Embryonic facial prominence (tissue), 1 donor: ENCODE measurements around the gene NFKB1.

ENCODE experiments used
- DNase-seq: peaks from one replicate; pipeline ENCODE4 v3.0.0-alpha.2; 2016; ENCODE audit errors: extremely low spot score

Gene NFKB1

DNA sequence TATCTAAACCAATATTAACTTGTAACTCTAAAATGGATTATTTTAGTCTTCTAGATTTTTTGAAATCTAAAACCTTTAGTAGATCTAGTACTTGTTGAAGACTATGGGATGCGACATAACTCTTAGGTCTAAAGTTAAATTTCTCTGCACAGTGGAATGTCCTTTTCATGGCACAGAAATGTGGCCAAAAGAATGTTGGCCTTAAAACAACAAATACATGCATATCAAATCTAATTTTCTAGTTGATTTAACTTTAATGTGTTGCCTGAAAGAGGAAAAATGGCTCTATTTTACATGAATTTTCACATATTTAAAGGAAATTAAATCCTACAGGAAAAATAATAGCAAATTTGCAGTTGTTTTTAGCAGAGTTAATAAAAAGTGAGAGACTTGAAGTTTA, 30.3 kb downstream of the NFKB1 start:
- DNase-seq, result no peak

DNA sequence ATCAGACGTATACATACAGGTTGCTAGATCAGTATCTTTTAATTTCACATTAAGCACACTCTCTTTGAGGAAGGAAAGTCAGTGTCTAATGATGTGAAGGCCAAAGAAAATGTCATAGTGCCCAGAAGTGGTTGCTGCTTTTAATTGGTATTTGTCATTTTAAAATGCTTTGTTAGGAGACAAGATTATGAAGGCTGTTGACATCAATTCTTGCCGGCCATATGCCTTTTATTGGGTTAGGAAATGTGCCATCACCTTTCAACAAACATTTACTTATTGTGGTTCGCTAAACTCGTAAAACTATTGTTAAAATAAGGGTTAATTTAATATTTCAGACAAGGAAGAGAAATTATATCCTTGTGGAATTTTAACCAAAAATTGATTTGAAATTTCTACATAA, 32.2 kb downstream of the NFKB1 start:
- DNase-seq, result no peak

DNA sequence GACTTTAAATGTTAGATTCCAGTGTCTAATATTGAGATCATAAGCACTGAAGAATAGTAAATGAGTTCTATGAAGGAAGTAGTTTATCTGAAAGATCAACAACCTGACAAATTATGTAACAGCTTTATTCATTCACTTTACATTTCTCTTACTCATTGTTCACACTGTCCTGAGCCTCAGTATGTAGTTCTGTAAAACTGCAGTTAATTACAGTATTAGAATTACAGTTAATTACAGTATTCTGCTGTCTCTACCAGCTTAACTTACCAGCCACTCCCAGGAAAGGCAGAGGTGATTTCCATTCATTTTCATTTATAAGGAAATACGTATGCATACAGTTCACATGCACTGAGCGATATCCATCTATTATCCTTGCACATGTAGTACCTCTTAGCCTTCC, 32.7 kb downstream of the NFKB1 start:
- no peak for DNase-seq

DNA sequence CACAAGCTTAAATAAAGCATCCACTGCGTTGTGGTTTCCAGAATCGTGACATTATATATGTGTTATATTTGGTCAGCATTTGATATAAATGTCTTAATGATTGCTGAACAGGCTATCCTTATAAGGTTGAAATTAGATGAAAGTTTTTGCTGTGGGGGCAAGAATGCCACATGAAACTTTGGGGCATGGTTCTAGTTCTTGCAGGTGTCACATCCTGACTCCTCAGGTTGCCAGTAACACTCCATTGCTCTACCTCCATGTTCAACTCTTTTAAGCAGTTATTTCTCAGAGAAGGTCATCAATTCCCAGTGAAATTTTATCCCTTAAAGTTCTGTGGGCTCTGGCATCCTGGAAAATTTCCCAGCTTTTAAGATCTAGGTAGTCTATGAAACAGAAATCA, 33.7 kb downstream of the NFKB1 start:
- no peak for DNase-seq

DNA sequence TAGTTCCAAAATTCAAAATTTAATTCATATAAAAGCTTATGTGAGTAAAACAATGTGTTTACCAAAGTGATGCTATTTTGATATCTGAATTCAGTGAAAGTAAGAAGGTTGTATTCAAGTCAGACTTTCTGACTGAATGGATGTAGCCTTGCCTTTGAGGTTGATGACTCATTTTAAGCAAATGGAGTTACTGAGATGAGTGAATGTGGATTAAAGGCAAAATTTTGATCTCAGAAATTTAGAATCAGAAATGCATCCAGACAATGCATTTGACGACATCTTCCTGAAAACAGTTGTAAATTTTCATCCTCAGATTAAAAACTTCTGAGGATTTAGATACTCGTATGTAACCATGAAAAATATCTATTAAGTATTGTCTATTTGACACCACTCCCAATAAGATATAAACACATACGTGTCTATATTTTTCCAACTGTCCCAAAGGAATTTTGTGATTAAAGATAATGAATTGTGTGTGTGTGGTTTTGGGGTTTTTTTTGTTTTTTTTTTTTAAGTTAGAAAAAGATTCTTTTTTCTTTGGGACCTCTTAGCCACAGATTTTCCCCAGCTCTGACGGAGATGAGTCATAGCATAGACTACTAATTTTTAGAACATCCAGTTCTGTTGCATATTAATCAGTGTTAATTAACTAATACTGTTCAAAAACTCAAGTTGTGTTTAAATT, 34.4 kb downstream of the NFKB1 start:
- no peak for DNase-seq

DNA sequence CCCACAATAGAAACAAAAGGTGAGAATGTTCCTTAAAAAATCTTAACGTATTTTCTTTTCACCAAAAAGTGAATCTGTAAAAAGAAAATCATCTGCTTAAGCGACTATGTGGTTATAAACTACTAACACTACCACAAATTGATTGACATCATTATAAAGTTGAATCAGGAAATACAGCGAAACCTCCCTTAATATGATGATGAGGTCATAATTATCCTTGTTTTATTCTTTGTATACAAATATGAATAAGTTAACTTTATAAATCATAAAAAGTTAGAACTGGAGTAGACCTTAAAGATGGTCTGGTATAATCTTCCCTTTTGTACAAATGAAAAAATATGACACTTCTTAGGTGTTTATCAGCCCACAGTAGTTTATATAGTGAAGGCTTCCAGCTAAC, 35.6 kb downstream of the NFKB1 start:
- DNase-seq, result no peak

DNA sequence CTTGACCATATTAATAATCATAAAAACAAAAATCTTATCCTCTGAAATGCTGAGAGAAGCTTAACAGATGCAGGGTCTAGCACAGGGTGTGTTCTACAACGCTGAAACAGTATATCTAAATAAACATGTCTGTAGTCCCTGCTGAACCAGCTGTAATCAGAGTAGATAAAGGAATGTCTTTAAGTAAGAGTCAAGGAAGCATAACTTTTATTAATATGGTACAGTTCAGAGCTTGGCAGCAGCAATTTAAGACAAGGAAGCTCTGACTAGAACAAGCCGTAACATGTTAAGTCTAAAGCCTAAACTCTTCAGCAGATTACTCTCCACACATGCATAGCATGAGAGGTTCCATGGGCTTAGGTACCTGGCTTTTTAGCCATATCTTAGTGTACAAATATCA, 36.1 kb downstream of the NFKB1 start:
- DNase-seq, result no peak

DNA sequence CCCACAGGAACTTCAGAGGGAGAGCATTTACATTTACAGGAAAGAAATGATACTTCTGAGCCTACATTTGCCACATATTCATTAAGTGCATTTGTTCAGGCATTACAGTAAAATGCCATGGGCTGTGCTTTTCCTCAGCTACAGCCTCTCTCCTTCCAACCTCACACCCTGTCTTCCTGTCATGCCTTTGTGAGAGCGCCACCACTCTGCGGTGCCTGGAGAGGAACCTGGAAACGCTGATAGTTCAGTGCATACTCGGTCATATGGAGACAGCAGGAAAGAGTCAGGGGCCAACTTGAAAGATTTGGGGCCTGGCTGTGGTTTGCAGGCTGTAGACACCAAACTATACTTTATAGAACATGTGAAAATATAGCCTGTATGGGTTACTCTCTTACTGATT, 40.5 kb downstream of the NFKB1 start:
- no peak for DNase-seq

DNA sequence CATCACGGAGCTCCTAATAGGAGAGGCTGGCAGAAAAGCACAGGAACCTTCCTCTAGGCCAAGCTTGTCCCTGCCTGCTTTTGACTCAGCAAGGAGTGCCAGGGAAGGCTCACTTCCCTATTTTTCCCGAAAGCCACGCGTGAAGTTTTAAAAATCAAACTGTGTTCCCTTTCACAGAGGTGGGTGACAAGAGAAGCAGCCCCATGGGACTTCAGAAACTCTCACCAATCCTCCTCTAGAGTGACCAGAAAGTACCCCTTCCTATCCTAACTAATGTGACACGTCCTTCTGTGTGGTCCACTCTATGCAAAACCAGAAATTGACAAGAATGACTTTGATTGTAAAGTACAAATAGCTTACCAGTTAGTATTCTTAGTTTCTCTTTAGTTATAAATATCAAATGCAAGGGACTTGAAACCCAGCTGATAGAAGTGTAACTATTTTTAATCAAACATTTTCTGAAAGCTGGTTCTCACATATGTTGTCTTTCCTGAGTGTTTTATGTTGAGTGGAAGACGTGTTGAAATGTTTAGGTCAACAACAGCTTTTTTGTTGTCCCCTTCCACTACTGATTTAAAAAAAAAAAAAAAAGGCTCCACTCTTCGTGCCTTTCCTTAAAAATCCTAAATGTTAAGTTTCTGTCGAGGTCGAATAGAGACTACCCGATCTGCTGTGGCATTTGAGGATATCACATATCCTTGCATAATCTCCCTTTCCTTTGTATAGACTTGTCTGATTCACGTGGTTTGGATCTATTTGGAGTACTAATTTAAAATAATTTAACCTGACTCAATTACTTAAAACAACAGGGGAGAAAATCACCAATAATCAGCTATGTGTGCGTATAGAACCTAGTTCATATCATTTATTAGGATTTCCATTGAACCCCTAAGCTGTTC, 42.1 kb downstream of the NFKB1 start:
- no peak for DNase-seq

DNA sequence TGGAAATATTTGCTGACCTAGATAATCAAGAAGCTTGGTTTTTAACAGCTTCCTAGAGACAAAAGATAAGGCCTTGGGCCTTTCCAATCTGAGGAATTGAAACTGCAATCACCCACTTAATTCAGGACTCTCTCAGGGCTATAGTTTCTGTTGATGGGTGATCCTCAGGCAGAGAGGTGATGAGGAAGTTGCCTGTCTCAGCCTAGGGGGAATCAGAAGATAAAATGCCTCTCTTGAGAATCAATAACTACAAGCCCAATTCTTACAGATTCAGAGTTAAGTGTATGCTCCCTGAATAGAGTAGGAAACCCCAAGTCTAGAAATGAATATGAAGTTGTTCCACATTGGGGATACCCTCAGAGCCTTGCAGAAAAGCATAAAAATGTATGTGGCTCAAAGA, 45.5 kb downstream of the NFKB1 start:
- no peak for DNase-seq

DNA sequence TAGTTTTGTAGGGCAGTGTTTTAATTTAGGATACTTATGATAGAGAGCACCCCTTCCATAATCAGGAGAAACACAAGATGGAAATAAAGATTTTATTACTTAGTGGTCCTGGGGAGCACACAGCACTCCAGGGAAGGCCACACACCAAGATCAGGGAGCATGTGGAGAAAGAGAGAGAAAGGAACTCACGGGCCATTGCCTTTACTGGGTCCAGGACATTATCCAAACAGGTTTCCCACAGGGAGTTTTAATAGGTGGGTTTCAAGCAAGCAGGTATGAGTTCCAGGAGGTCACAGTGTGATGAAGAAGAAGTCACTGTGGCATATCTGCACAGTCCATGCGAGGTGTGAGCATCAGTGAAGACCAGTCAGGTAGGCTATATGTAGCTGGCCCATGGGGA, 46.8 kb downstream of the NFKB1 start:
- no peak for DNase-seq

DNA sequence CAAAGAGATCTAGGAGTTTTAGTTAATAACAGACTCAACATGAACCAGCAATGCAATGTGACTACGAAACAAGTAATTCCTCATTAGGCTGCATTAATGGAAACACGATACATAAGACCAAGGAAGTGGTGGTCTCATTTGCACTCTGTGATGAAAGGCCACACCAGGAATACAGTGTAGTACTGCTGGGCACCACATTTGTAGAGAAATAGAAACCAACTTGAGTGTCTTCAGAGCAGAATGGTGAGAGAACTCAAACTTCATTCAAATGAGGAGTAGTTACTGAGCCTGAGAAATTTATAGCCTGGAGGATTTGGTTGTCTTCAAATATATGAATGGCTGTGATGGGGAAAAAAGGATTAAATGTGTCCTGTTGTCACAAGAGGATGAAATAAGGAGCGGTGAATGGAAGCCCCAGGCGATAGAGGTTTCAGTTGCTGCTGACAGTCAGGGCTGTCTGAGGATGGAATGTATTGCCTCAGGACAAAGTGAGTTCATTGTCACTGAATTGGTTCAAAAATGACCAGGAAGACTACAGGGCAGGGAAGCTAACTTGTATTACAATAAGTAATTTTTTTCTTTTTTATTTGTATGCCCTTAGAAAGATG, 50.9 kb downstream of the NFKB1 start:
- no peak for DNase-seq

DNA sequence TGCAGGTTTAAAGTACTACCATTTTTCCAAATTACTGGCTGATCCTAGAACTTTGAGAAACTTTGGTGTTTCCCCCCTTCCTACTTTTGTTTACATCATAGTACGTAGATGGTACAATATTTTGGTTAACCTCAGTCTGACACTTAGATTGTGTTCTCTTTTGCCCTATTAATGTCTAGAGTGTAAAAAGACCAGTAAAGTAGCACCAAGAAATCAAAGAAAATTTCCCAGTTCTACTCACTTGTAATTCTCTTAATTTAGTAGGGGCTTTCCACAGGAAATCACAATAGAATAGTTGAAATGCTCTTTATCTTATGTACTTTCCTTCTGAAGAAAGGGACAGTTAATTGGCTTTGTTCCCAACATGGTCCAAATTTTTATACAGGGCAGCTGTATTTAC, 51.6 kb downstream of the NFKB1 start:
- no peak for DNase-seq

DNA sequence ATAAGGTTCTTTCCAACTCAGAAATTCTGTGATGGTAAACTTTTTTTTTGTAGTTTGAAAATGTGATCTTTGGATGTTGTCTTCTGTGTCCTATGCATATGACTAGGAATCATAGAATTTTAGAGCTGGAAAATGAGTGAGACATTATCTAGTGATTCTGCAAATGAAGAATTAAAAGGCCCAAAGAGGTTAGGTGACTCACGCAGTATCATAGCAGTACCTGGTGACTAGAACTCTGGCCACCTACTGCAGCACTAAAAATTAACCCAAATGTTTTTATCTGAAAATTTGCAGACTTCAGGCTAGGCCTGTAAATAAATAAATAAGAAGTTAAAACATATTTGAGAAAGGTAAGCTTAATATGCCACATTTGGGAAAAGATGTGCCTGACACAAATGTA, 52.8 kb downstream of the NFKB1 start:
- DNase-seq, result no peak

DNA sequence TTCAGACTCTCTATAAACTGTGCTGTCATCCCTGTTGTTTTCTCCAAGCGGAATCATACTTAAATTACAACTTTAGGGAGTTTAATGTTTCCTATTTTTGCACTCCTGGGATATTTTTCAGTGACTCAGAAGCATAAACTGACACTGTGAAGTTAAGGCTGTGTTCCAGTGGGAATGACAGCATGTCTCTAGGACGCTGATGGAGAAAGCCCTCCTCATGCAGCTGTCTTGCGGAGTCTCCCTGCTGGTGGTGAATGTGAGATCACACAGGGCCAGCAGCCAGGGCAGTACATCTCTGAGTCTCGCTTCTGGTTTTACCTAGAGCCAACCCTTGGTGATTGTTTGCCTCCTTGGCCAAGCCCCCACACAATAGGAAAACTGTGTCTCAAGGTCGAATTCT, 53.3 kb downstream of the NFKB1 start:
- no peak for DNase-seq

DNA sequence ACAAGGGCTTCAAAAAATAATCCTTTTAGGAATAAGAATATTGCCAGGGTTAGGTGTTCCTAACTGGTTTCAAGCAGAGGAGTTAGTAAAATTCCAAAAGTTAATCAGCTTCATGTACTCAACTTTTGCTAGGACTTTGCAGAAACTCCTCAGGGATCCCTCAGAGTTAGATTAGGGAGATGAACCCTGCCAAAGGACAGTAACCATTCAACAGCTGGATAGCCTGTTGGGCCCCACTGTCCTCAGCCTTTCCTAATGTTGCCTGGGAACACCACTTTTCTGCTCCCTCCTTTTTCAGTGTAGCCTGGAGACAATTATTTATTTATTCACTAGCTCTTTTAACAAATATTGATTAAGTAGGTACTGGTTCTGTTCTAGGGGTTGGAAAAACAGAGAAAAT, 53.8 kb downstream of the NFKB1 start:
- DNase-seq, result no peak

DNA sequence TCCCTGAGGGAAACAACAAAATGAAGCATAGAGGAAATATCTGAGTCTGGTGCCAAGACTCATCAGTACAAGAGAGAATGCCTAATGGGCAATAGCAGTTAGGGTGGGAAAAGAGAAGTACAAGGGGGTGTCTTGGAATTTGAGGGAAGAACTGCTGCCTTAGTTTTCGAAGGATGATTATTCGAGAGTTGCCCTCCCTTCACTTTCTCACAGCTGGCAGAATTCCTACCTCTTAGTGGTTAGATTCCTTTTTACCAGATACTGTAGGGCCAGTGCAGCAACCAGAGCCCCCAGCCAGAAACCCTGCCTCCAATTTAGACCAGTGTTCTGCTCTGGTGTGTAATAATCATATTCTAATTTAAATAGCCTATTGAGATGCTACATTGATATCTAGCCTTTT, 56.5 kb downstream of the NFKB1 start:
- no peak for DNase-seq

DNA sequence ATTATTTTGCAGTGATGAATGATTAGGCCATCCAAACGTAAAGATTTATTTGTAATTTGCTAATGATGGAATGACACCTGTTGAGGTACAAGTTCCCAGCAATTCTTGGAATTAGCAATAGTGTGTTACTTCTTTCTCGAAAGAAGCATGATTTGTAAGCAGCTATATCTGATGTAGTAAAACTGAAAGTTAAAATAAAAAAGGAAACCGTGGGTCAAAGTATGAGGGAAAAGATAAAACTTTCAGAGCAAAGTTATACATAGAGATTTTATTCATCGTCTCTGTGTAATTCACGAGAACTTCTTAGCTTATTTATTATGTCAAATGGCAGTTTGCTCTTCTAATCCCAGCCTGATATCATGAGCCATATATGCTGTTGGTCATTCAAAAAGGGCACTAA, 59.0 kb downstream of the NFKB1 start:
- no peak for DNase-seq

DNA sequence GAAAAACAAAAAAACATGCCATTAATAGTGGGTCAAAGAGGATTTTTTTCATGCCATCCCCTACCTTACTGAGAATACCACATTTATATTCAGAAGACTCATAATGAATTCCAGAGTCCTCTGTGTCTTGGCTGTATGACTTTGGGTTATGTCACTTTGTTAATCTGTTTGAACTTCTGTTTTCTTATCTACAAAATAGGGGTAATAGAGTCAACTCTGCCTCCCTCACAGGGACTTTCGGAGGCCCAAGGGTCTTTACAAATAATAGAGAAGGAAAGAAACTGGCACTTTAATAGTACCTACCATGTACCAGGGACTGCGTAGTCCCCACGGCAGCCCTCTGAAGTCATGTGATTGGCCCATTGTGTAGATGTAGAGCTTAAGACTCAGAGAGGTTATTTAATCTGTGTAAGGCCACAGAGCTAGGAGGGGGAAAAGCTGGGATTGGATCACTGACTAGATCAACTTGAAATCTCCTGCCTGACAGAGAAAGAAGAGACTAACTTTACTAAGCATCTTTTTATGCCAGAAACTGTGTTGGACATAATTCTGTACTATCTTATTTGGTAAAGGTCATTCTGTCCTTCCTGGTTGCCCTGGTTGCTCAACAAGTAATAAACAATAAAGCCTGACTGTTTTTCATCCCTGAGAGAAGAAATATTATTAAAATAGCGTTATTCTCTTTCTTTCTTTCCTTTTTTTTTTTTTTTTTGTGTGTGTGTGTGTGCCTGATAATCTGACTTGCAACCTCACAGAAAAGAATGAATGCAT, 59.6 kb downstream of the NFKB1 start:
- DNase-seq, result no peak

DNA sequence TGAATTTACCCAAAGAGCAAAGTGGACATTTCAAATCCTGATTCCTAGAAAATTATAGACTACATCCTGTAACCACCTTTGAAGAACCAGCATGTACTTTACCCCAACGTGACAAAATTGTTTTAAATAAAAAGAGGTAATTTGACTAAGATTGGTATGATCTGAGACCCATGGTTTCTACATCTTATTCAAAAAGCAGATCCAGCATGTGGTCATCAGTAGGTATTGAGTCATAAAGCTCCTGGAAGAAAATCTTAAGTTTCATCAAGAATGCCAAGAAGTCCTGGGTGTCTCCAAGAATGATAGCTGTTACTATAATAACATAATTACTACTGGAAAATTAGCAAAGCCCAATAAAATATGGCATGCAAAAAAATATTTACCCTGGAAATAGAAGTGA, 61.8 kb downstream of the NFKB1 start:
- DNase-seq, result no peak

DNA sequence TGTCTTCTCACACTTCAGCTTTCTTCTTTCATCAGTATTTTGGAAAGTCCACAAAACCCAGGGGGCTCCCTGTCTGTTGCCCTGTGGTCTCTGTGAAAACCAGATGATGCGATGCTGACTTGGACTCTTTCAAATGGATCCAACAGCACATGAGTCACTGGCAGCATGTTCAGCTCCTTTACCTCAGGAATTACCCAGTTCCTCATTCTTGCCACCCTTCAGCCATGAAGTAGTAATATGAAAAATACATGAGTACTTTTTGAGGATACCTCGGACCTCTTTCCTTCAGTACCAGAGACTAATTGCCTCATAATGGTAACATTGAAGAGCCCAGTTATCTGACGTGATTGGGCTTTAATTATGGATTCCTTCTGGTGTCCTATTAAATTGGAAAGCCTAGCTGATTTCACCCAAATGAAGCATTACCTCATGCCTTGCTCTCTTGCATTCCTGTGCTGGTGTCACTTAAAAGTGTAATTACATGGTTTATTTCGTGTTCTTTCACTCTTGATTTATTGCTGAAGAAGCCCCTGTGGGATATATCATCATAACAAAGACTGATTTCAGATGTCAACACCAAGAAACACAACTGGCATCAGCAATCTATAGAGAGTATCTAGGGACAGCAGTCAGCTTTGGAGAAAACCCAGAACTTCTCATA, 63.4 kb downstream of the NFKB1 start:
- no peak for DNase-seq

DNA sequence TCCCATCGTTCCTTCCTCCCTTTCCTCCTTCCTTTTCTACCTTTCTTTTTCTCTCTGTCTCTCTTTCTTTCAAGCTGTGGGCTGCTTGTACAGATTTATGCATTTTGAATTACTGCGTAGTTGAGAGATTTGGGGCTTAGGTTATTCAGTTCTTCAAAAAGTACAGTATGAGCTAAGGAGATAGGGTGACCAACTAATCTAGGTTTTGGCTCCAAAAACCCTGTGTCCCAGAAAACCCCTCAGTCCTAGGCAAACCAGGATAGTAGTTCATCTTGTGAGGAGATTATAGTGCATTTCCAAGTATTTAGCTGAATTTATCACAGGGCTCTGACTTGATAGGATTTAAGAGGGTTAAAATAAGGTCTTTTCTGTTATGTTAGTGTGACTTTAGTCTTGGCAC, 64.5 kb downstream of the NFKB1 start:
- no peak for DNase-seq
